Activated T-helper 9 cell treated with anti-CD3 and anti-CD28 coated beads, Interleukin-2, amount 50 U/mL, for 16 hours (primary cell): Measurements from ENCODE around the gene SIPA1L2.

Experiments used
- DNase-seq: peaks from one replicate; pipeline ENCODE4 v3.0.0-alpha.2; 2020; ENCODE audit warnings: low read depth

SIPA1L2 gene

GRCh38 chr1:232589111-232589811 is 40.7 kb downstream of the SIPA1L2 start:
- no peak for DNase-seq

- DNase-seq = no peak
Measured at GRCh38 chr1:232587141-232588008, 42.6 kb downstream of the SIPA1L2 start.

- no peak for DNase-seq
Measured at GRCh38 chr1:232586679-232587078, 43.3 kb downstream of the SIPA1L2 start.

GRCh38 chr1:232585486-232585885 is 44.4 kb downstream of the SIPA1L2 start:
- no peak for DNase-seq

- no peak for DNase-seq
Measured at GRCh38 chr1:232581932-232582331, 48.0 kb downstream of the SIPA1L2 start.
